HepG2 (cell line): Measurements from ENCODE around the gene INAFM2. TPM values are rescaled to one million over a fixed set of nuclear protein-coding genes. Genes with fewer than 3 reads are reported as not detected.

Source experiments
- DR1 ChIP-seq: sonication (generic); formaldehyde crosslinking; IDR thresholded peaks from 2 replicates; pipeline ENCODE4 v1.8.0; 2021; ENCODE audit warnings: mild to moderate bottlenecking, missing genetic modification reagents, inconsistent platforms
- FOXA1 ChIP-seq, 2 experiments: fragments of 450-650 bp in 1 of 2; sonication (generic) in 1 of 2; formaldehyde crosslinking in 1 of 2; IDR thresholded peaks; 2 replicates each; pipeline versions ENCODE4 v1.4.0 to v1.6.1; 2016 to 2020; ENCODE audit warnings: missing genetic modification reagents in 1 of 2
- FOXP1 ChIP-seq, 2 experiments: fragments of 450-650 bp in 1 of 2; IDR thresholded peaks; 2 replicates each; pipeline ENCODE4 v1.6.1; 2017 to 2018; ENCODE audit warnings: antibody characterized with exemption in 1 of 2
- RARA ChIP-seq: IDR thresholded peaks from 2 replicates; pipeline ENCODE4 v1.6.1; 2016; ENCODE audit warnings: missing genetic modification reagents, missing compliant biosample characterization
- ZFX ChIP-seq: sonication (generic); formaldehyde crosslinking; IDR thresholded peaks from 2 replicates; pipeline ENCODE4 v1.4.0; 2020; ENCODE audit warnings: mild to moderate bottlenecking, low read depth, missing genetic modification reagents, moderate library complexity
- ZNF605 ChIP-seq: sonication (generic); formaldehyde crosslinking; IDR thresholded peaks from 2 replicates; pipeline ENCODE4 v1.8.0; 2022; ENCODE audit warnings: mild to moderate bottlenecking, missing genetic modification reagents
- ZNF616 ChIP-seq: sonication (generic); formaldehyde crosslinking; IDR thresholded peaks from 2 replicates; pipeline ENCODE4 v1.5.0; 2020; ENCODE audit warnings: low read depth, mild to moderate bottlenecking, missing genetic modification reagents
- ZNF619 ChIP-seq: sonication (generic); formaldehyde crosslinking; IDR thresholded peaks from 2 replicates; pipeline ENCODE4 v1.4.0; 2020; ENCODE audit warnings: mild to moderate bottlenecking, missing genetic modification reagents
- ZNF713 ChIP-seq: sonication (generic); formaldehyde crosslinking; IDR thresholded peaks from 2 replicates; pipeline ENCODE4 v1.4.0; 2020; ENCODE audit warnings: mild to moderate bottlenecking, missing genetic modification reagents
- polyA plus RNA-seq, 8 experiments: library from polyadenylated mRNA; depleted of rRNA in 3 of 8; stranded (reverse) in 7 of 8; unstranded in 1 of 8; fragments of >200 nt; fragmentation: Illumina TruSeq in 4 of 8; extraction: Trizol in 4 of 8; gene quantifications; 2 replicates each; pipeline versions ENCODE4 v1.2.1 to v1.2.3, GENCODE V29; 2011 to 2016; ENCODE audit warnings: low read depth in 4 of 8, missing spikeins in 1 of 8, mixed read lengths in 1 of 8; ENCODE audit not compliant: insufficient read depth in 1 of 8
- total RNA-seq, 5 experiments: library from RNA; depleted of rRNA; stranded (reverse); fragments of >200 nt; fragmentation: Illumina TruSeq; extraction: Trizol; gene quantifications; 2 replicates each; pipeline ENCODE4 v1.2.3, GENCODE V29; 2016; ENCODE audit warnings: low read depth in 1 of 5
- TF ChIP-seq, protein P1 (sequence below): fragments of 450-650 bp; IDR thresholded peaks from 2 replicates; pipeline ENCODE4 v1.6.1; 2017
- TF ChIP-seq, protein P2 (sequence below): sonication (generic); formaldehyde crosslinking; conservative IDR thresholded peaks from 2 replicates; pipeline ENCODE4 v1.8.0; 2022; ENCODE audit warnings: low read depth, missing genetic modification reagents

Gene INAFM2
- total and polyA plus RNA-seq, 2 of the 13 experiments (the other 11 are each of a cell fraction or from before 2014, with no cell fraction given): 5.5 to 6.5 TPM

DNA sequence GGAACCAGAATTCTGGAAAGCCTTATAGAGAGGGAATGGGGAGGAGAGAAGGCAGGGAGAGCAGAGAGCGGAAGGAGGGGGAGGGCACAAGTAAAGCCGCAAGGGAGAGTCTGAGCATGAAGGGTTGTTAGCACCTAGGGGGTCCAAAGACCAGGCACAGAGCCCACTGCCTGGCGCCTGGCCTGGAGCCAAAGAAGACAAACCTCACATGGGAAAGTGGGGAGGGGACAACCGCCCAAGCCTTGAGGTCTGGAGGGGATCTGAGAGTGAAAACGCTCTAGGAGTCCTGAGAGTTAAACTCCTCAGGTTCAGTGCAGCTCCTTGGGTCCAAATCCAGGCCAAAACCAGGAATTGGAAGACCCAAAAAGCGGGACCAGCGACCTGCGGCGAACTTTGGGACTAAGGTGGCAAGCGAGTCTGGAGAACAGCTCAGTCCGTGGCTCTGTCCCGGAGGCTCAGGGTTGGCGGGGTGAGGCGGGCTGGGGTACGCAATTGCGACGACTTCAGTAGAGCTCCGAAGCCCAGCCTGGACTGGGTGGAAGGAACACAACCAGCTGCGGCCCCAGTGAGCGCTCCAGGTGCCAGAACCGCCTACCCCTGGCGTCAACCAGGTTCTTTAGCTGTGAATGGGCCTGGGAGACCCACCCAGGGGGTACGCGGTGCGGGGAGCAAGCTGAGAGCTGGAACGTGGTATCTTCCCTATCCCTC lies 807 bp upstream of the INAFM2 start (continued):
- 0 out of 2 replicates have a peak, but pooled peaks have one; percentile 26 for TF ChIP-seq DR1 (CRISPR knock-in tag)
- TF ChIP-seq ZNF616 (CRISPR knock-in tag): no peak
- 0 out of 2 replicates have a peak, but pooled peaks have one; percentile 37 for TF ChIP-seq ZNF619
- TF ChIP-seq FOXA1 (IDR thresholded peaks at IDR 0.05): no peak
- TF ChIP-seq FOXA1 (CRISPR knock-in tag; IDR thresholded peaks at IDR 0.05): no peak
- TF ChIP-seq, protein P1, sequence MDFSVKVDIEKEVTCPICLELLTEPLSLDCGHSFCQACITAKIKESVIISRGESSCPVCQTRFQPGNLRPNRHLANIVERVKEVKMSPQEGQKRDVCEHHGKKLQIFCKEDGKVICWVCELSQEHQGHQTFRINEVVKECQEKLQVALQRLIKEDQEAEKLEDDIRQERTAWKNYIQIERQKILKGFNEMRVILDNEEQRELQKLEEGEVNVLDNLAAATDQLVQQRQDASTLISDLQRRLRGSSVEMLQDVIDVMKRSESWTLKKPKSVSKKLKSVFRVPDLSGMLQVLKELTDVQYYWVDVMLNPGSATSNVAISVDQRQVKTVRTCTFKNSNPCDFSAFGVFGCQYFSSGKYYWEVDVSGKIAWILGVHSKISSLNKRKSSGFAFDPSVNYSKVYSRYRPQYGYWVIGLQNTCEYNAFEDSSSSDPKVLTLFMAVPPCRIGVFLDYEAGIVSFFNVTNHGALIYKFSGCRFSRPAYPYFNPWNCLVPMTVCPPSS: no peak
- TF ChIP-seq FOXP1 (IDR thresholded peaks at IDR 0.05): no peak
- TF ChIP-seq FOXP1 (CRISPR knock-in tag; IDR thresholded peaks at IDR 0.05): no peak
- no peak for TF ChIP-seq ZNF713 (CRISPR knock-in tag)
- no peak for TF ChIP-seq ZFX (CRISPR knock-in tag)
- 0 out of 2 replicates have a peak, but pooled peaks have one; percentile 2 for TF ChIP-seq ZNF605 (CRISPR knock-in tag)
- no peak for TF ChIP-seq RARA (CRISPR knock-in tag)
- TF ChIP-seq, protein P2, sequence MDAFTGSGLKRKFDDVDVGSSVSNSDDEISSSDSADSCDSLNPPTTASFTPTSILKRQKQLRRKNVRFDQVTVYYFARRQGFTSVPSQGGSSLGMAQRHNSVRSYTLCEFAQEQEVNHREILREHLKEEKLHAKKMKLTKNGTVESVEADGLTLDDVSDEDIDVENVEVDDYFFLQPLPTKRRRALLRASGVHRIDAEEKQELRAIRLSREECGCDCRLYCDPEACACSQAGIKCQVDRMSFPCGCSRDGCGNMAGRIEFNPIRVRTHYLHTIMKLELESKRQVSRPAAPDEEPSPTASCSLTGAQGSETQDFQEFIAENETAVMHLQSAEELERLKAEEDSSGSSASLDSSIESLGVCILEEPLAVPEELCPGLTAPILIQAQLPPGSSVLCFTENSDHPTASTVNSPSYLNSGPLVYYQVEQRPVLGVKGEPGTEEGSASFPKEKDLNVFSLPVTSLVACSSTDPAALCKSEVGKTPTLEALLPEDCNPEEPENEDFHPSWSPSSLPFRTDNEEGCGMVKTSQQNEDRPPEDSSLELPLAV: no peak
